SK-N-SH (cell line): ENCODE measurements around the gene CCDC149. TPM values are rescaled to one million over a fixed set of nuclear protein-coding genes. Genes with fewer than 3 reads are reported as not detected.
A peak's percentile ranks its signal among the peaks of the same experiment; 100 is the strongest.

ENCODE experiments used
- CTCF ChIA-PET: fragments of 300-600, 350-600 bp; formaldehyde crosslinking; extraction: SDS; loops from one replicate; lab custom pipeline; 2021; lab: Yijun Ruan, JAX
- POLR2A ChIA-PET: fragments of 350-600 bp; sonication (Branson Sonifier 250); formaldehyde crosslinking; extraction: SDS; loops from one replicate; lab custom pipeline; 2020; ENCODE audit warnings: antibody characterized with exemption, inconsistent platforms; lab: Yijun Ruan, JAX
- DNase-seq: peaks from one replicate; pipeline ENCODE4 v3.0.0; 2012
- H2AFZ ChIP-seq: fragments of 200-600 bp; sonication (generic); 2 replicates; pipeline ENCODE4 v1.8.1; 2016; ENCODE audit warnings: antibody characterized with exemption, mild to moderate bottlenecking, low read depth
- H3F3A ChIP-seq: fragments of 200-600 bp; sonication (generic); replicated peaks from 2 replicates; pipeline ENCODE3; 2016; ENCODE audit warnings: antibody characterized with exemption, mild to moderate bottlenecking; ENCODE audit not compliant: insufficient read depth
- H3K27ac ChIP-seq, 2 experiments: fragments of 200-500 bp in 1 of 2; fragments of 200-600 bp in 1 of 2; sonication (Bioruptor generic) in 1 of 2; sonication (generic), shearing (Covaris generic) in 1 of 2; 2 replicates each; pipeline versions ENCODE4 v1.5.1 to v1.6.1; 2014 to 2016; ENCODE audit warnings: low read depth in 2 of 2, inconsistent platforms in 1 of 2, low read length in 1 of 2, mild to moderate bottlenecking in 1 of 2, mixed read lengths in 1 of 2
- H3K27me3 ChIP-seq: fragments of 200-600 bp; sonication (generic), shearing (Covaris generic); 2 replicates; pipeline ENCODE4 v1.6.1; 2016; ENCODE audit warnings: mixed run types; ENCODE audit not compliant: insufficient read depth
- H3K36me3 ChIP-seq, 2 experiments: fragments of 200-500 bp in 1 of 2; fragments of 200-600 bp in 1 of 2; sonication (Bioruptor generic) in 1 of 2; sonication (generic) in 1 of 2; replicated peaks in 1 of 2; 2 replicates each; pipeline versions ENCODE3 to v1.5.1; 2014 to 2016; ENCODE audit warnings: low read length in 1 of 2, mild to moderate bottlenecking in 1 of 2; ENCODE audit not compliant: insufficient read depth in 2 of 2, control insufficient read depth in 1 of 2
- H3K4me1 ChIP-seq, 2 experiments: fragments of 200-500 bp in 1 of 2; fragments of 200-600 bp in 1 of 2; sonication (Bioruptor generic) in 1 of 2; sonication (generic), shearing (Covaris generic) in 1 of 2; 2 replicates each; pipeline versions ENCODE4 v1.5.1 to v1.6.1; 2014 to 2016; ENCODE audit warnings: low read depth in 1 of 2, low read length in 1 of 2, mixed run types in 1 of 2; ENCODE audit not compliant: insufficient read depth in 2 of 2, control insufficient read depth in 1 of 2
- H3K4me2 ChIP-seq: fragments of 200-600 bp; sonication (generic), shearing (Covaris generic); 2 replicates; pipeline ENCODE4 v1.6.1; 2017; ENCODE audit warnings: mixed run types
- H3K4me3 ChIP-seq, 2 experiments: fragments of 200-500 bp in 1 of 2; fragments of 200-600 bp in 1 of 2; sonication (Bioruptor generic) in 1 of 2; sonication (generic), shearing (Covaris generic) in 1 of 2; 2 replicates each; pipeline versions ENCODE4 v1.5.1 to v1.8.1; 2014 to 2016; ENCODE audit warnings: low read depth in 2 of 2, inconsistent platforms in 1 of 2, low read length in 1 of 2, mild to moderate bottlenecking in 1 of 2, mixed read lengths in 1 of 2, moderate library complexity in 1 of 2
- H3K79me2 ChIP-seq: fragments of 200-600 bp; sonication (generic); 2 replicates; pipeline ENCODE4 v1.8.1; 2017; ENCODE audit warnings: mild to moderate bottlenecking; ENCODE audit not compliant: insufficient read depth
- H3K9ac ChIP-seq: fragments of 200-600 bp; sonication (generic); 2 replicates; pipeline ENCODE4 v1.6.1; 2017; ENCODE audit warnings: mixed run types
- H3K9me2 ChIP-seq: fragments of 200-600 bp; sonication (generic); 2 replicates; pipeline ENCODE4 v1.6.1; 2017; ENCODE audit warnings: mixed run types
- H3K9me3 ChIP-seq: fragments of 200-600 bp; sonication (generic); 2 replicates; pipeline ENCODE4 v1.6.1; 2017; ENCODE audit warnings: mixed run types, mild to moderate bottlenecking, moderate library complexity
- H4K20me1 ChIP-seq: fragments of 200-600 bp; sonication (generic); 2 replicates; pipeline ENCODE4 v1.6.1; 2017; ENCODE audit warnings: mild to moderate bottlenecking, mixed run types; ENCODE audit not compliant: insufficient read depth
- CHD2 ChIP-seq: fragments of 150-350 bp; IDR thresholded peaks from 2 replicates; pipeline ENCODE4 v1.6.1; 2018; ENCODE audit warnings: low read length; ENCODE audit not compliant: partially characterized antibody
- FOSL2 ChIP-seq: IDR thresholded peaks from 2 replicates; pipeline ENCODE4 v1.4.0; 2012; ENCODE audit warnings: low read depth, mild to moderate bottlenecking, moderate library complexity, borderline replicate concordance
- FOXM1 ChIP-seq: IDR thresholded peaks from 2 replicates; pipeline ENCODE4 v1.4.0; 2012; ENCODE audit warnings: low read depth, mild to moderate bottlenecking
- NFIC ChIP-seq: IDR thresholded peaks from 2 replicates; pipeline ENCODE4 v1.4.0; 2012; ENCODE audit warnings: borderline replicate concordance
- NRF1 ChIP-seq: IDR thresholded peaks from 2 replicates; pipeline ENCODE4 v1.6.1; 2012; ENCODE audit warnings: low read depth, mild to moderate bottlenecking, low read length
- PBX3 ChIP-seq: IDR thresholded peaks from 2 replicates; pipeline ENCODE4; 2012
- RAD21 ChIP-seq: IDR thresholded peaks from 2 replicates; pipeline ENCODE4 v1.6.1; 2012; ENCODE audit warnings: mild to moderate bottlenecking, low read length
- REST ChIP-seq: IDR thresholded peaks from 2 replicates; pipeline ENCODE4 v1.6.1; 2012; ENCODE audit warnings: mild to moderate bottlenecking, low read depth, low read length, moderate library complexity
- RXRA ChIP-seq: IDR thresholded peaks from 2 replicates; pipeline ENCODE4 v1.4.0; 2012; ENCODE audit warnings: low read depth, mild to moderate bottlenecking, borderline replicate concordance
- SIN3A ChIP-seq: IDR thresholded peaks from 2 replicates; pipeline ENCODE4 v1.6.1; 2012; ENCODE audit warnings: low read depth, mild to moderate bottlenecking, low read length, moderate library complexity, borderline replicate concordance
- SMC3 ChIP-seq: IDR thresholded peaks from 2 replicates; pipeline ENCODE4 v1.6.1; 2012; ENCODE audit warnings: low read depth, low read length, improper control_type of control experiment
- TEAD4 ChIP-seq: IDR thresholded peaks from 2 replicates; pipeline ENCODE4 v1.4.0; 2012; ENCODE audit warnings: mild to moderate bottlenecking, borderline replicate concordance; ENCODE audit not compliant: insufficient read depth
- WGBS: methylation state at CpG from one replicate; pipeline ENCODE4 v1.1.6; 2017; ENCODE audit warnings: low lambda C conversion rate; 5-methylcytosine and 5-hydroxymethylcytosine counted together
- polyA plus RNA-seq, 3 experiments: library from polyadenylated mRNA; depleted of rRNA; stranded (reverse); fragments of >200 nt; gene quantifications; 2 replicates each; pipeline ENCODE4 v1.2.3, GENCODE V29; 2012
- TF ChIP-seq, protein P1 (sequence below): fragments of 150-350 bp; IDR thresholded peaks from 2 replicates; pipeline ENCODE4 v1.6.1; 2017; ENCODE audit warnings: antibody characterized with exemption, low read length, low read depth, borderline replicate concordance

Gene CCDC149
- polyA plus RNA-seq, 1 of the 3 experiments (the other 2 are of a cell fraction) = 5.5 TPM

DNA sequence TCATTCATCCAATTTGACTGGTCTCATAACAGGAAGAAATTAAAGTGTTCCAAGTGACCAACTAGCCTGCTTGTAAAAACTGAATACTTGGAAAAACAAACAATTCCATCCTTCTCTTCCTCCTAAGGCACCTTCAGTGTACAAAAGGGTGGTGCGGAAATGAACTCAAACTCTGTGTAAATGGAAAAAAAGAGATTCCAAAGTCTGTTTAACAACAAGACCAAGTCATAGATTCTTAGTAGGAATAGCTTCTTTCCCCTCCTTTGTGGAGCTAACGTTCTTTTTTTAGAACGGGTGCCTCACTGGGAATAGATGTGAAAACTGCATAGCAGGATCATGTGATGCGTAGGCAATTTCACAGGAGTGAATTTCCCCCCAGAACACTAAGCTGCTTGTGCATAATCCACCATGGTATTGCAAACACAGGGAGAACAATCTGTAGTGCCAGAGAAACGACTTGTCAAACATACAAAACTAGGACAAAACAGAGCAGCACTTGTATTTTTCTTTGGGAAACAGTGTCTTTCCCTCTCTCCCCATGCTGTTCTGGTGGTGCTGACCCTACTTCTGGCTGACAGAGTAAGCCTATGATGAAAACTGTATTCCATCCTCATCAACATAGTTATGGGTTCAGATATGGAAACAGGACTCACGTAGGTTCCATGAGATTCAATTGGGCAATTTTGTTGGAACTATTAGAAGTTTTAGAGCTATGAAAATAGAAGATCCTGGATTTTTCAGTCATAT lies 130.7 kb downstream of the CCDC149 start:
- TF ChIP-seq NFIC (no peak), RAD21 (no peak), PBX3 (no peak), NRF1 (no peak), TEAD4 (no peak), SMC3 (no peak), RXRA (no peak), FOSL2 (no peak), REST (no peak), SIN3A (no peak), CHD2 (no peak), FOXM1 (no peak)
- TF ChIP-seq, protein P1, sequence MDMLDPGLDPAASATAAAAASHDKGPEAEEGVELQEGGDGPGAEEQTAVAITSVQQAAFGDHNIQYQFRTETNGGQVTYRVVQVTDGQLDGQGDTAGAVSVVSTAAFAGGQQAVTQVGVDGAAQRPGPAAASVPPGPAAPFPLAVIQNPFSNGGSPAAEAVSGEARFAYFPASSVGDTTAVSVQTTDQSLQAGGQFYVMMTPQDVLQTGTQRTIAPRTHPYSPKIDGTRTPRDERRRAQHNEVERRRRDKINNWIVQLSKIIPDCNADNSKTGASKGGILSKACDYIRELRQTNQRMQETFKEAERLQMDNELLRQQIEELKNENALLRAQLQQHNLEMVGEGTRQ = no peak
- Histone ChIP-seq H3K27me3 (no peaks in the 10 kb centered on the region), H4K20me1 (no peaks in the 10 kb centered on the region), H3K4me3 (no peak overlapping the region), H3K27ac (peak overlapping the region in 1 of 2 experiments; percentile 9; a peak in 1 of 4 replicates), H3K4me2 (no peak overlapping the region), H3K9ac (no peak overlapping the region), H3K79me2 (no peaks in the 10 kb centered on the region), H3K9me3 (peaks cover 9% of the 10 kb centered on the region; the same call in 1 of the 2 replicates), H3F3A (peaks cover 21% of the 10 kb centered on the region), H2AFZ (peak overlapping the region; percentile 63), H3K36me3 (no peaks in the 10 kb centered on the region), H3K9me2 (no peaks in the 10 kb centered on the region), H3K4me1 (peaks cover 3 to 22% of the 10 kb centered on the region in 2 experiments)
- CTCF ChIA-PET = interaction anchor here (0.9 kb wide), 1 partner anchor 27 kb away, joined by 3 read pairs; no protein-coding TSS in a partner anchor
- POLR2A ChIA-PET = no interaction called here
- WGBS = 51% methylated on average over 6 of the region's 6 CpGs
- no peak for DNase-seq
